Vagina (tissue), 2 donors: ENCODE measurements around the gene ZNF407. TPM values are rescaled to one million over a fixed set of nuclear protein-coding genes. Genes with fewer than 3 reads are reported as not detected.

Experiments used
- DNase-seq, 2 donors: peaks; one replicate each; pipeline ENCODE4 v3.0.0-alpha.2; 2017; ENCODE audit errors: extremely low spot score in 2 of 2
- H3K27ac ChIP-seq: fragments of 200-600 bp; sonication (generic); one replicate; pipeline ENCODE4 v1.5.1; 2019
- H3K27me3 ChIP-seq: fragments of 200-600 bp; sonication (generic); one replicate; pipeline ENCODE4 v1.5.1; 2019
- H3K36me3 ChIP-seq, 2 donors: fragments of 200-600 bp; sonication (generic); one replicate each; pipeline ENCODE4 v1.5.1; 2017 to 2019
- H3K4me1 ChIP-seq: fragments of 200-600 bp; sonication (generic); one replicate; pipeline ENCODE4 v1.5.1; 2019
- H3K4me3 ChIP-seq, 2 donors: fragments of 200-600 bp; sonication (generic); 1 replicate in 1 of 2; 2 replicates in 1 of 2; pipeline ENCODE4 v1.5.1; 2016 to 2019
- H3K9me3 ChIP-seq: fragments of 200-600 bp; sonication (generic); one replicate; pipeline ENCODE4 v1.5.1; 2019
- POLR2A ChIP-seq, 2 donors: fragments of 450-650 bp; IDR thresholded peaks; one replicate each; pipeline ENCODE4 v1.6.1; 2017; ENCODE audit warnings: antibody characterized with exemption in 2 of 2, mild to moderate bottlenecking in 2 of 2, moderate library complexity in 2 of 2
- POLR2AphosphoS5 ChIP-seq, 2 donors: sonication (generic); formaldehyde crosslinking; IDR thresholded peaks; one replicate each; pipeline ENCODE4 v1.9.0; 2017; ENCODE audit warnings: antibody characterized with exemption in 2 of 2, mild to moderate bottlenecking in 2 of 2, low read depth in 1 of 2; ENCODE audit not compliant: insufficient read depth in 1 of 2
- intact Hi-C: fragments of 100-400 bp; cut with DNase I; formaldehyde crosslinking; loops from one replicate; pipeline ENCODE4 v1.15.1; 2023
- total RNA-seq: library from RNA; depleted of rRNA; stranded (reverse); fragments of >200 nt; gene quantifications from one replicate; pipeline ENCODE4 v1.2.3, GENCODE V29; 2016
- TF ChIP-seq, protein P1 (sequence below), 3 experiments: fragments of 450-650 bp in 2 of 3; fragments of 200-600 bp in 1 of 3; sonication (generic) in 1 of 3; IDR thresholded peaks; one replicate each; pipeline ENCODE4 v1.5.1; 2017 to 2019; ENCODE audit warnings: antibody characterized with exemption in 3 of 3, mild to moderate bottlenecking in 2 of 3, moderate library complexity in 2 of 3

Gene ZNF407
- total RNA-seq, 1 donor from 2014 or later = 15.5 TPM

- intact Hi-C loops = no loop called here
- no peak overlapping the region for H3K27ac ChIP-seq
- TF ChIP-seq POLR2AphosphoS5 (IDR thresholded peaks at IDR 0.05; ENCODE audit: insufficient read depth in 1 of 2, low read depth in 1 of 2) (no peak), POLR2A (IDR thresholded peaks at IDR 0.05) (no peak)
- TF ChIP-seq, protein P1, sequence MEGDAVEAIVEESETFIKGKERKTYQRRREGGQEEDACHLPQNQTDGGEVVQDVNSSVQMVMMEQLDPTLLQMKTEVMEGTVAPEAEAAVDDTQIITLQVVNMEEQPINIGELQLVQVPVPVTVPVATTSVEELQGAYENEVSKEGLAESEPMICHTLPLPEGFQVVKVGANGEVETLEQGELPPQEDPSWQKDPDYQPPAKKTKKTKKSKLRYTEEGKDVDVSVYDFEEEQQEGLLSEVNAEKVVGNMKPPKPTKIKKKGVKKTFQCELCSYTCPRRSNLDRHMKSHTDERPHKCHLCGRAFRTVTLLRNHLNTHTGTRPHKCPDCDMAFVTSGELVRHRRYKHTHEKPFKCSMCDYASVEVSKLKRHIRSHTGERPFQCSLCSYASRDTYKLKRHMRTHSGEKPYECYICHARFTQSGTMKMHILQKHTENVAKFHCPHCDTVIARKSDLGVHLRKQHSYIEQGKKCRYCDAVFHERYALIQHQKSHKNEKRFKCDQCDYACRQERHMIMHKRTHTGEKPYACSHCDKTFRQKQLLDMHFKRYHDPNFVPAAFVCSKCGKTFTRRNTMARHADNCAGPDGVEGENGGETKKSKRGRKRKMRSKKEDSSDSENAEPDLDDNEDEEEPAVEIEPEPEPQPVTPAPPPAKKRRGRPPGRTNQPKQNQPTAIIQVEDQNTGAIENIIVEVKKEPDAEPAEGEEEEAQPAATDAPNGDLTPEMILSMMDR (IDR thresholded peaks at IDR 0.05) = no peak
- no peak for DNase-seq
- H3K4me1 ChIP-seq = peaks cover 10% of the 10 kb centered on the region
- peaks cover 0 to 4% of the 10 kb centered on the region in 2 donors for H3K36me3 ChIP-seq
- H3K27me3 ChIP-seq = no peaks in the 10 kb centered on the region
- H3K4me3 ChIP-seq = no peak overlapping the region
- H3K9me3 ChIP-seq = no peaks in the 10 kb centered on the region
Measured at GRCh38 chr18:74590671-74591070, 7.0 kb upstream of the ZNF407 start.

DNA sequence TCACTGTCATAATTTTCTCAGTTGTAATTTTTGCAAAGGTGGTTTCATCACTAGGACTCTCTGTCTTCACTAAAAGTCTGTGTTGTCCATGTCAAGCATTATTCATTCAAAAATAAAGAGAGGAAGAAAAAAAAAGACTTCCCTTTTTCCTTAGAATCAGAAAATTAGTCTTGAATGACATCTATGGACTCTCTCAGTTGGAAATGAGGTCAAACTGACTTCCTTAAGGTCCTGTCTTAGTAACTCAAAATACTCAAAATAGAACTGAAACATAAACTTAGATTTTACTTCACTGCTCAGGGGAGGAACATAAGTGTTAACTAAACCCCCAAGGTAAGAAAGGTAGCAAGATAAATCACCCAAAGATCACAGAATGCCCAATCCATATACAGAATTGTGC is 2.2 kb upstream of the ZNF407 start:
- Histone ChIP-seq H3K9me3 (no peaks in the 10 kb centered on the region), H3K36me3 (peaks cover 0 to 4% of the 10 kb centered on the region in 2 donors), H3K4me1 (peaks cover 37% of the 10 kb centered on the region), H3K27me3 (no peaks in the 10 kb centered on the region), H3K27ac (no peak overlapping the region), H3K4me3 (no peak overlapping the region)
- DNase-seq = no peak
- intact Hi-C loops = loop anchor here (5.0 kb wide), 1 partner anchor 98 kb away; the partner anchor contains the start of gene CNDP2
- TF ChIP-seq POLR2AphosphoS5 (IDR thresholded peaks at IDR 0.05; ENCODE audit: insufficient read depth in 1 of 2, low read depth in 1 of 2) (no peak), POLR2A (IDR thresholded peaks at IDR 0.05) (no peak)
- TF ChIP-seq, protein P1 (IDR thresholded peaks at IDR 0.05) = no peak

GRCh38 chr18:74597034-74597661 is 522 bp upstream of the ZNF407 start:
- DNase-seq = no peak
- peaks cover 37% of the 10 kb centered on the region for H3K4me1 ChIP-seq
- no peaks in the 10 kb centered on the region for H3K9me3 ChIP-seq
- intact Hi-C loops = loop anchor here (5.0 kb wide), 1 partner anchor 100 kb away; the partner anchor contains the start of gene CNDP2
- peak; percentile 86 for TF ChIP-seq POLR2AphosphoS5 (IDR thresholded peaks at IDR 0.05; ENCODE audit: insufficient read depth in 1 of 2, low read depth in 1 of 2)
- TF ChIP-seq, protein P1 (IDR thresholded peaks at IDR 0.05) = no peak
- peaks cover 0 to 4% of the 10 kb centered on the region in 2 donors for H3K36me3 ChIP-seq
- peak overlapping the region; percentile 93 for H3K27ac ChIP-seq
- H3K27me3 ChIP-seq = no peaks in the 10 kb centered on the region
- peak overlapping the region; percentile 89 to 95 for H3K4me3 ChIP-seq

GRCh38 chr18:74598350-74599001 is 806 bp downstream of the ZNF407 start:
- H3K36me3 ChIP-seq = no peaks in the 10 kb centered on the region
- DNase-seq = no peak
- intact Hi-C loops = loop anchor here (5.0 kb wide), 1 partner anchor 101 kb away; the partner anchor contains the start of gene CNDP2

More at GRCh38 chr18:74598350-74599001, 806 bp downstream of the ZNF407 start:
- no peak for TF ChIP-seq POLR2AphosphoS5 (IDR thresholded peaks at IDR 0.05; ENCODE audit: insufficient read depth in 1 of 2, low read depth in 1 of 2)
- TF ChIP-seq POLR2A (IDR thresholded peaks at IDR 0.05) = no peak
- TF ChIP-seq, protein P1 (IDR thresholded peaks at IDR 0.05) = no peak
- Histone ChIP-seq H3K27me3 (no peaks in the 10 kb centered on the region), H3K9me3 (no peaks in the 10 kb centered on the region), H3K4me3 (peak overlapping the region; percentile 89 to 95), H3K27ac (peak overlapping the region; percentile 93), H3K4me1 (peaks cover 37% of the 10 kb centered on the region)
